GM19397 (cell line): ENCODE measurements around the gene PAK6.

Source experiments
- ATAC-seq: cut with Tn5 transposase; IDR thresholded peaks from one replicate; pipeline ENCODE4 v1.9.1; 2021; ENCODE audit warnings: mild to moderate bottlenecking, moderate library complexity; ENCODE audit not compliant: unreplicated experiment

Gene PAK6

GRCh38 chr15:40275523-40275922 lies 36.7 kb downstream of the PAK6 start:
- no peak for ATAC-seq

DNA sequence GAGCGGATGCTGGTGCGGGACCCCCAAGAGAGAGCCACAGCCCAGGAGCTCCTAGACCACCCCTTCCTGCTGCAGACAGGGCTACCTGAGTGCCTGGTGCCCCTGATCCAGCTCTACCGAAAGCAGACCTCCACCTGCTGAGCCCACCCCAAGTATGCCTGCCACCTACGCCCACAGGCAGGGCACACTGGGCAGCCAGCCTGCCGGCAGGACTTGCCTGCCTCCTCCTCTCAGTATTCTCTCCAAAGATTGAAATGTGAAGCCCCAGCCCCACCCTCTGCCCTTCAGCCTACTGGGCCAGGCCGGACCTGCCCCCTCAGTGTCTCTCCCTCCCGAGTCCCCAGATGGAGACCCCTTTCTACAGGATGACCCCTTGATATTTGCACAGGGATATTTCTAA lies 37.1 kb downstream of the PAK6 start:
- no peak for ATAC-seq

DNA sequence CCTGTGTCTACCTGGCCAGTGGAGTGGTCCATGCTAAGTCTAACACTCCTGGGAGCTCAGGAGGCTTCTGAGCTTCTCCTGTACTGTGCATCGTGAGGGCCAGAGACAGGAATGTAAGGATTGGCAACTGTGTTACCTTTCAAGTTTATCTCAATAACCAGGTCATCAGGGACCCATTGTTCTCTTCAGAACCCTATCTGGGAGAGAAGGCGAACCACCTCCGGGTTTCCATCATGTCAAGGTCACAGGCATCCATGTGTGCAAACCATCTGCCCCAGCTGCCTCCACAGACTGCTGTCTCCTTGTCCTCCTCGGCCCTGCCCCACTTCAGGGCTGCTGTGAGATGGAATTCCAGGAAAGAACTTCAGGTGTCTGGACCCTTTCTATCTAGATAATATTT lies 38.1 kb downstream of the PAK6 start:
- no peak for ATAC-seq

- no peak for ATAC-seq
Measured at GRCh38 chr15:40277471-40277870, 38.6 kb downstream of the PAK6 start.

- ATAC-seq, result no peak
Measured at GRCh38 chr15:40278026-40278425, 39.2 kb downstream of the PAK6 start.

GRCh38 chr15:40279437-40280141 lies 40.7 kb downstream of the PAK6 start:
- ATAC-seq, result no peak

DNA sequence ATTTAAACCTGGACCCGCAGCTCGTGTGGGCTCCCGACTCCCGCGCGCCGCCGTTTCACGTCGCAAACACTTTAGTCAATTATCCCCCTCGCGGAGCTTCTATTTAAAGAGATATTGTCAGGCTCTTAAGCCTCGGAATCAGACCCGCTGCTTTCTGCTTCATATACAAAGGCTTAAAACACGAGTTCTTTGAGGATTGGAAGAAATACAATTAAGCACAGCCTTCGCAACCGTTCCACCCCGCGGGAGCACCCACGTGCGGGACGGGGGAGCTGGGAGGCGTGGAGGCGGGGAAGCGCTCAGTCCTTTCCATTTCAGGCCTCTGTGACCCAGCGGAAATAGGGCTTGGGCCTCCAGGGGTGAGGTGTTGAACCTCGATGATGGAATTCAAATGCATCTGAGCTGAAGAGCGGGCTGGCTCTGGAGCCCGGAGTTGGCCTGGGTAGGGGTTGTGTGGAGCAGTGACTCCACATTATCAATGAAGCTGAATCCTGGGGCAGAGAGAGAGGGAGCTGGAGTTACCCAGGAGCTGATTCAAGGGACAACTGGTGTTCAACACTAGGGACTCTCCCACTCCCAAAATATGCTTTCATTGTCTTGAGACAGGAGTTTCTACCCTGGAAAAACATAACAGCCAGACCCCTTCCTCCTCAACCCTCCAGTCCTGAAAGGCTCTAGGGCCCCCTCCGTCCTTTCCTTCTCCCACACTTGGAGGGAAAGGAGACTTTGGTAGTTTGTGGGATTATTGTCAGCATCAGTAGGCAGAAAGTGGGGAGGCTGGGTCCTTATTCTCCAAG lies 41.6 kb downstream of the PAK6 start:
- ATAC-seq, result no peak

DNA sequence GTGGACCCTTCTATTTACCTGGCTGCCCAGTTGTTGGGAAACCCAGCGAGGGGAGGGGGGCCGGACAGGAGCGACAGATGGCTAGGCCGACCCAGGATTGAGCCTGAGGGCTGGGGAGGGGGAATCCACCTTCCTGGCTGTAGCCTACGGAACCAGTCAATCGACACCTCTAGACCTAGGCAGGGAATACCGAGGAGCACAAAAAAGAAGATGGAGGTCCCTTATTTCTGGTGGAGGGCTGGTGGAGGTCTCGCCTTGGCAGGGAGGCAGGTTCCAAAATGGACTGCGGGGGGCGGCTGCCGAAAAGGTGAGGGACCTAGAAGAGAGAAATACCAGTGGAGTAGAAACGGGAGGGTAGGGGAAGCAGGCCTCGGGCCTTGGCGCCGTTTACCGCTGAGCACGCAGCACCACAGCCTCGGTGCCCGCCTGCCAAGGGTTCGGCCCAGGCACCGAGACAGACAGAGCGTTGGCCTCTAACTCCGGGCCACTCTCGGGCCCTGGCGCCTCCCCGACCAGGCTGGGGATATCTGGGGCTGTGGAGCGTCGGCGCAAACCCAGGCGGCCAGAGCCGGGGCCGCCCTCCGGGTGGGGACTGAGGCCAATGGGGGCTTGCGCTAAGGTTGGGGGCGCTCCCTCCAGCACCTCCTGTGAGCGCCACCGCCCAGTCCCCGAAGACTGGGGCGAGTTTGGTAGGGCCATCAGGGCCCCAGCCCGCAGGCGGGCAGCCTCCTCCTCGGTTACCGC lies 42.4 kb downstream of the PAK6 start:
- ATAC-seq, result no peak

GRCh38 chr15:40281801-40282146 lies 42.9 kb downstream of the PAK6 start:
- ATAC-seq, result no peak

DNA sequence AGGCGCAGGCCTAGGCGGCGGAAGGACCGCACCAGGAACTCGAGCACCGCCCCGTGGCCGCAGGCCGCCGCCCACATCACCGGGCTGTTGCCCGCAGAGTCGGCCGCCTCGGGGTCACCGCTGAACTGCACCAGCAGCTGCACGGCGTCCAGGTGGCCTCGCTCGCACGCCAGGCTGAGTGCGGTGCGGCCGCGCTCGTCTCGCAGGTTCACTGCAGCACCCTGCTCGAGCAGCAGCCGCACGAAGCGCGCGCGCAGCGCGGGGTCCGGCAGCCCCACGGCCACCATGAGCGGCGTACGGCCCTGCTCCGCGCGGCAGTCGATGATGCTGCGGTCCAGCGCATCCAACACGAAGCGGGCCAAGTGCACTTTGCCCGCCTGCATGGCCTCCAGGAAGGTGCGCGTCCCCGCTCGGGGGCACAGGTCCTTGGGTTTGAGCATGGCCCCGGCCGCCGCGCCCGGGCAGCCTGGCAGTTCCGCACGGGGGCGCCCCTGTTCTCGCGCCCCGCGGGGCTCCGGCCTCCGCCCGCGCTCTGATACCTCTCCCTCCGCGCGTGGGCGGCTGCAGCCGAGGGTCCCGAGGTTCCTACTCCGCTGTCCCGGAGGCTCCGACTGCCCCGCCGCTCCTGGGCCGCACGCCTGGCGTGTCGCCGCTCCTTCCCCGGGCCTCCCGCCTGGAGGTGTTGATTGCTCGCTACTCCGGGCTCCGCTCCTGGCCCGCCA lies 43.4 kb downstream of the PAK6 start:
- no peak for ATAC-seq

- ATAC-seq, result no peak
Measured at GRCh38 chr15:40282869-40283614, 44.2 kb downstream of the PAK6 start, which contains the start of gene ANKRD63. ANKRD63 (minus strand) TSS chr15:40283064; CDS start chr15:40282586, 478 bp downstream.

GRCh38 chr15:40283615-40284300 lies 44.9 kb downstream of the PAK6 start:
- no peak for ATAC-seq

- no peak for ATAC-seq
Measured at GRCh38 chr15:40285151-40285550, 46.3 kb downstream of the PAK6 start.

GRCh38 chr15:40285554-40286011 lies 46.7 kb downstream of the PAK6 start:
- ATAC-seq, result no peak

- ATAC-seq, result no peak
Measured at GRCh38 chr15:40286061-40286532, 47.2 kb downstream of the PAK6 start.

GRCh38 chr15:40286794-40287193 lies 47.9 kb downstream of the PAK6 start:
- ATAC-seq, result no peak

DNA sequence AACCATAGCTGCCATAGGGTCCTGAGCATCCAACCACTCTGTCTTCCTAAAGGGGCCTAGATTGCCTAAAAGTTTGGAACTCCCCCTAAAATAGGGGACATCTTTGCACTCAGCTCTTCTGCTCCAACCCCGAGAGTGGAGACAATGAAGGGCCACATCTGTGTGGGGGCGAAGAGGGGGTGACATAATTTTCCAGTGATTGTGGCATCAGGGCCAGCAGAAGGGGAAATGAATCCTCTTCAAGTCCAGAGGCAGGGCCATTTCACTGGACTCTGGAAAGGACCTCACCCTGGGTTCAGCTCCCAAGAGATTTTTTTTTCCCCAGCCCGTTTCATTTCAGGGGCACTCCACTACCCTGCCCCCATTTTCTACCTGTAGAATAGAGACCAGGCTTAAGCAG lies 48.6 kb downstream of the PAK6 start:
- ATAC-seq, result no peak

DNA sequence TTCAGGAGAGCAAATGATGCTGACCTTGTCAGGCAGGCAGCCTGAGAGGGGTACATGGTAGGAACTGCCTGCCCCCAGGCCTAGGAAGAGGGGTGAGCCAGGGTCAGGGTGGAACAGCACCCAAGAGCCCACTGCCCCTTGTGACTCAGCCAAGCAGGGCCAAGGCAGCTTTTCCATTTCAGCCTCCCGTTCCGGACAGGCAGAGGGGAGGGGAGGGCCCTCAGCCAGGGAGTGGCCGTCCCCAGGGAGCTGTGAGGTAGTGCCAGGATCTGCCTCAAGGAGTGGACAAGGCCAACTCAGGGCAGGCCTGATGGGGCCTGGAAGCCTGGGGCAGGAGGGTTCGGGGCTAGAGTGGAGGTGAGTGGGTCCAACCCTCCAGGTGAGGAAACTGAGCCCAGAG lies 49.1 kb downstream of the PAK6 start:
- ATAC-seq, result no peak

GRCh38 chr15:40289140-40289775 lies 50.4 kb downstream of the PAK6 start:
- ATAC-seq, result no peak
